Stomach (tissue), 19 donors: ENCODE measurements around the gene S100A11. TPM values are rescaled to one million over a fixed set of nuclear protein-coding genes. Genes with fewer than 3 reads are reported as not detected.
"Not testable (repeated sequence)": the region's sequence is repeated elsewhere in the genome, so short reads cannot be mapped to it uniquely, and the experiment has no call there.

Experiments used
- DNase-seq, 2 donors: peaks; one replicate each; pipeline versions ENCODE4 v3.0.0 to v3.0.0-alpha.2; 2013 to 2019
- H3K27ac ChIP-seq, 5 donors: fragments of 200-600 bp in 4 of 5; sonication (generic) in 4 of 5; one replicate each; pipeline ENCODE4 v1.5.1; 2013 to 2019; ENCODE audit warnings: mild to moderate bottlenecking in 1 of 5, moderate library complexity in 1 of 5
- H3K27me3 ChIP-seq, 3 donors: fragments of 200-600 bp; sonication (generic); one replicate each; pipeline ENCODE4 v1.5.1; 2017 to 2019; ENCODE audit warnings: mixed run types in 1 of 3
- H3K36me3 ChIP-seq, 4 donors: fragments of 200-600 bp; sonication (generic); 1 replicate in 3 of 4; 2 replicates in 1 of 4; pipeline ENCODE4 v1.5.1; 2016 to 2019
- H3K4me1 ChIP-seq, 4 donors: fragments of 200-600 bp; sonication (generic); one replicate each; pipeline ENCODE4 v1.5.1; 2016 to 2019
- H3K4me3 ChIP-seq, 4 donors: fragments of 200-600 bp; sonication (generic) in 3 of 4; one replicate each; pipeline ENCODE4 v1.5.1; 2016 to 2019; ENCODE audit warnings: mild to moderate bottlenecking in 1 of 4
- H3K9me3 ChIP-seq, 4 donors: fragments of 200-600 bp; sonication (generic); one replicate each; pipeline ENCODE4 v1.5.1; 2016 to 2019
- CTCF ChIP-seq, 7 experiments: fragments of 450-650 bp in 4 of 7; fragments of 200-600 bp in 3 of 7; sonication (generic) in 3 of 7; IDR thresholded peaks; one replicate each; pipeline ENCODE4 v1.5.1; 2016 to 2019; ENCODE audit warnings: antibody characterized with exemption in 7 of 7, control low read depth in 2 of 7, mild to moderate bottlenecking in 1 of 7
- EP300 ChIP-seq: sonication (generic); formaldehyde crosslinking; IDR thresholded peaks from one replicate; pipeline ENCODE4 v1.6.1; 2017; ENCODE audit warnings: antibody characterized with exemption
- POLR2A ChIP-seq, 4 donors: fragments of 450-650 bp; IDR thresholded peaks; one replicate each; pipeline ENCODE4 v1.6.1; 2016; ENCODE audit warnings: antibody characterized with exemption in 4 of 4, control low read depth in 2 of 4, mild to moderate bottlenecking in 1 of 4, moderate library complexity in 1 of 4
- POLR2AphosphoS5 ChIP-seq, 3 donors: sonication (generic); formaldehyde crosslinking; IDR thresholded peaks; one replicate each; pipeline ENCODE4 v1.6.1; 2016; ENCODE audit warnings: antibody characterized with exemption in 3 of 3
- WGBS, 5 donors: extraction: QIAGEN DNeasy Blood & Tissue Kit in 3 of 5; methylation state at CpG; one replicate each; pipeline versions ENCODE4 v1.1.5 to v1.1.7; 2013 to 2018; 5-methylcytosine and 5-hydroxymethylcytosine counted together
- intact Hi-C: fragments of 100-400 bp; cut with DNase I; formaldehyde crosslinking; loops from one replicate; pipeline ENCODE4 v1.15.1; 2023; ENCODE audit warnings: low total_unique reads
- long read RNA-seq, 10 donors: transcript quantifications; one replicate each; lab custom pipeline, GENCODE V29; 2026
- polyA plus RNA-seq, 3 donors: library from polyadenylated mRNA; stranded (reverse); fragments of 200-250 nt; gene quantifications; one replicate each; pipeline ENCODE4 v1.2.3, GENCODE V29; 2013
- total RNA-seq, 5 donors: library from RNA; depleted of rRNA; stranded (reverse); fragments of >200 nt; gene quantifications; one replicate each; pipeline versions ENCODE4 v1.1.0 to v1.2.3, GENCODE V29; 2014 to 2016
- donor health status: healthy with polysubstance abuse.
- donor health status: Bipolar disorder and iron deficiency.
- donor health status: healthy.

S100A11 gene
- total RNA-seq (100 to 1,000 TPM in 1 of 5 donors, 10 to 100 TPM in 3, 1 to 10 TPM in 1; 9.8 to 450 (median 26.1) TPM), polyA plus RNA-seq (1,000 to 10,000 TPM; 1,189 to 3,881 (median 1,794) TPM)
- long read RNA-seq, donor 1, transcript S100A11-201 (3 exons, 594 nt): major isoform, 83 of 96 reads
- long read RNA-seq, donor 1, partial matches to known transcripts: 13 of 96 reads
- long read RNA-seq, donor 1, other reads (novel, unspliced or antisense): 0 of 96 reads
- long read RNA-seq, donor 2, transcript S100A11-201 (3 exons, 594 nt): major isoform, 99 of 106 reads
- long read RNA-seq, donor 2, partial matches to known transcripts: 7 of 106 reads
- long read RNA-seq, donor 2, other reads (novel, unspliced or antisense): 0 of 106 reads
- long read RNA-seq, donor 3, transcript S100A11-201 (3 exons, 594 nt): major isoform, 113 of 127 reads
- long read RNA-seq, donor 3, partial matches to known transcripts: 14 of 127 reads
- long read RNA-seq, donor 3, other reads (novel, unspliced or antisense): 0 of 127 reads
- long read RNA-seq, donor 4, transcript S100A11-201 (3 exons, 594 nt): major isoform, 21 of 21 reads
- long read RNA-seq, donor 4, partial matches to known transcripts: 0 of 21 reads
- long read RNA-seq, donor 4, other reads (novel, unspliced or antisense): 0 of 21 reads
- long read RNA-seq, donor 5, transcript S100A11-201 (3 exons, 594 nt): major isoform, 151 of 163 reads
- long read RNA-seq, donor 5, partial matches to known transcripts: 12 of 163 reads
- long read RNA-seq, donor 5, other reads (novel, unspliced or antisense): 0 of 163 reads
- long read RNA-seq, donor 6: 0 reads
- long read RNA-seq, donor 7, transcript S100A11-201 (3 exons, 594 nt): major isoform, 199 of 225 reads
- long read RNA-seq, donor 7, partial matches to known transcripts: 26 of 225 reads
- long read RNA-seq, donor 7, other reads (novel, unspliced or antisense): 0 of 225 reads
- long read RNA-seq, donor 8, transcript S100A11-201 (3 exons, 594 nt): major isoform, 165 of 177 reads
- long read RNA-seq, donor 8, partial matches to known transcripts: 12 of 177 reads
- long read RNA-seq, donor 8, other reads (novel, unspliced or antisense): 0 of 177 reads
- long read RNA-seq, donor 9, transcript S100A11-201 (3 exons, 594 nt): major isoform, 168 of 191 reads
- long read RNA-seq, donor 9, partial matches to known transcripts: 23 of 191 reads
- long read RNA-seq, donor 9, other reads (novel, unspliced or antisense): 0 of 191 reads
- long read RNA-seq, donor 10, transcript S100A11-201 (3 exons, 594 nt): major isoform, 53 of 59 reads
- long read RNA-seq, donor 10, partial matches to known transcripts: 6 of 59 reads
- long read RNA-seq, donor 10, other reads (novel, unspliced or antisense): 0 of 59 reads

GRCh38 chr1:152036267-152037216, at the start of gene S100A11:
Gene S100A11 (minus strand): TSS chr1:152037004. CDS start chr1:152036915, 89 bp downstream.
- peak within 1 kb of the TSS; percentile 93 to 99 (median 95) for H3K27ac ChIP-seq

GRCh38 chr1:152084853-152085252, 48.0 kb upstream of the S100A11 start:
- H3K27me3 ChIP-seq: peaks cover 0 to 50% (median 4%) of the 10 kb centered on the region in 3 donors
- no peaks in the 10 kb centered on the region for H3K36me3 ChIP-seq
- no peak overlapping the region for H3K27ac ChIP-seq
- DNase-seq: no peak
- WGBS, 5 donors: 26 to 41% (median 37%) methylated on average over 1 of the region's 1 CpG
- no peak overlapping the region for H3K4me3 ChIP-seq
- H3K4me1 ChIP-seq: no peaks in the 10 kb centered on the region
- TF ChIP-seq CTCF (IDR thresholded peaks at IDR 0.05) (no peak), POLR2A (IDR thresholded peaks at IDR 0.05) (no peak), POLR2AphosphoS5 (IDR thresholded peaks at IDR 0.05) (no peak), EP300 (no peak)
- intact Hi-C loops: no loop called here
- no peaks in the 10 kb centered on the region for H3K9me3 ChIP-seq

More at GRCh38 chr1:152036267-152037216, at the start of gene S100A11:
- peaks cover 26 to 69% (median 46%) of the 10 kb centered on the region in 4 donors for H3K4me1 ChIP-seq
- 0 to 1% (median 1%) methylated on average over 52 to 53 of the region's 53 CpGs for WGBS, 5 donors
- intact Hi-C loops: no loop called here
- no peaks in the 10 kb centered on the region for H3K27me3 ChIP-seq
- no peaks in the 10 kb centered on the region for H3K9me3 ChIP-seq
- peaks cover 22 to 27% (median 23%) of the 10 kb centered on the region in 4 donors for H3K36me3 ChIP-seq
- TF ChIP-seq CTCF (IDR thresholded peaks at IDR 0.05): no peak
- peak in 2 of 4 donors; percentile 79 to 82 for TF ChIP-seq POLR2A (IDR thresholded peaks at IDR 0.05)
- TF ChIP-seq EP300: no peak
- peak; percentile 68 to 98 (median 95) for TF ChIP-seq POLR2AphosphoS5 (IDR thresholded peaks at IDR 0.05)
- DNase-seq: peak; percentile 93 to 96
- H3K4me3 ChIP-seq: peak within 1 kb of the TSS; percentile 56 to 74 (median 61)

GRCh38 chr1:152081026-152081425, 44.2 kb upstream of the S100A11 start:
- H3K4me3 ChIP-seq, H3K27ac ChIP-seq, DNase-seq, H3K4me1 ChIP-seq, intact Hi-C loops, H3K36me3 ChIP-seq, H3K9me3 ChIP-seq: not testable (repeated sequence)
- WGBS, 5 donors: 87 to 100% (median 95%) methylated on average over 5 to 17 of the region's 17 CpGs
- H3K27me3 ChIP-seq: peaks cover 0 to 40% (median 0%) of the 10 kb centered on the region in 3 donors

- H3K27me3 ChIP-seq: peaks cover 0 to 34% (median 0%) of the 10 kb centered on the region in 3 donors
- H3K9me3 ChIP-seq, DNase-seq, H3K4me1 ChIP-seq, H3K27ac ChIP-seq, intact Hi-C loops, H3K4me3 ChIP-seq, H3K36me3 ChIP-seq: not testable (repeated sequence)
- WGBS, 5 donors: 87 to 93% (median 89%) methylated on average over 17 of the region's 17 CpGs
Measured at GRCh38 chr1:152080494-152080893, 43.7 kb upstream of the S100A11 start.
